ENCODE measurements around the gene ART1. TPM values are rescaled to one million over a fixed set of nuclear protein-coding genes. Genes with fewer than 3 reads are reported as not detected.

Gene ART1
- total and polyA plus RNA-seq, 2 of the 4 experiments (the other 2 are of a cell fraction) = not detected

DNA sequence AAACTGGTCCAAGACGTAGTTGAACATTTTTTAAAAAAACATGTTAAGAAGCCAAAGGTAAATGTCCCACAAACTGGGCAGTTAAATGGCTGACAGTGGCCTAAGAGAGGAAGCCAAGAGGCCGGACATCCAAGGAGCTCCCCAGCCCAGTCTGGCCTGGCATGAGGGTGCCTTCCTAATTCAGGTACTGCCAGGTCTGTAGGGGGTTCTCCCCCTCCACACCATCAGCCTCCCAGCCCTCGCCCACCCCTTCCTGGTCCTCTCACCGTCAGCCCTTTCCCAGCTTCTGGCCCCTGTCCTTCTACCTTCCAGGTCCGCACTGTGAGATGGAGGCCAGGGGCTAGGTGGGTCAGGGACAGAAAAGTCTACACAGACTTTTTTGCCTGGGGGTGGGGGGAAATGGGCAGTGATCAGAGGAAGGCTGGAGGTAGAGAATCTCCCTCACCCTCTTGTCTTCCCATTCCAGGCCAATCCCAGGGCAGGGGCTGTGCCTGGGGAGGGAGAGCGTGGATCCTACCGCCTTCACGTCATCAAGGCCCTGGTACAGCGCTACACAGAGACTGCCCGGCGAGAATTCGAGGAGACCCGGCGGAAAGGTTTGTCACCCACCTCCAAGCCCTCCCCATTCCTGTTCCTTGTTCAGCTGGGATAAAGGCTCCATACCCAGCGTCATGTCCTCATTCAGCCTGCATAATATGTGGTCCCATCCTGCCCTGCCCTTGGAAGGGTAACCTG is 9.1 kb upstream of the ART1 start:
- intact Hi-C loops (cut with micrococcal nuclease) = no loop called here
- Histone ChIP-seq H3K9ac (ENCODE audit: low read depth, low read length) (no peak overlapping the region), H2BK20ac (ENCODE audit: low read depth, low read length) (no peak overlapping the region), H3K4ac (ENCODE audit: low read depth, low read length) (no peak overlapping the region), H4K91ac (ENCODE audit: insufficient read depth, low read depth, low read length) (no peak overlapping the region), H2BK5ac (ENCODE audit: low read depth, low read length, poor library complexity, severe bottlenecking) (no peak overlapping the region), H4K8ac (ENCODE audit: low read depth in 2 of 2, low read length in 2 of 2) (no peak overlapping the region), H3K9me3 (ENCODE audit: control insufficient read depth, insufficient read depth, low read length) (no peaks in the 10 kb centered on the region), H3K4me1 (ENCODE audit: control insufficient read depth, insufficient read depth, low read length) (no peaks in the 10 kb centered on the region), H2AK5ac (ENCODE audit: low read depth, low read length) (no peak overlapping the region), H3K4me3 (ENCODE audit: insufficient read depth, low read depth, low read length) (no peak overlapping the region), H3K36me3 (ENCODE audit: control insufficient read depth, insufficient read depth, low read length) (no peaks in the 10 kb centered on the region), H3K27ac (ENCODE audit: insufficient read depth, low read length) (no peak overlapping the region), H2BK120ac (ENCODE audit: low read depth, low read length) (no peak overlapping the region), H2BK15ac (ENCODE audit: low read depth, low read length) (no peak overlapping the region), H3K14ac (replicated peaks; ENCODE audit: low read depth, low read length) (no peak overlapping the region), H3K23ac (ENCODE audit: low read depth, low read length) (no peak overlapping the region), H3K18ac (ENCODE audit: low read depth, low read length) (no peak overlapping the region), H2AK9ac (replicated peaks; ENCODE audit: low read depth, low read length, poor library complexity) (no peak overlapping the region), H4K5ac (ENCODE audit: low read depth, low read length) (no peak overlapping the region), H4K20me1 (ENCODE audit: insufficient read depth, low read length) (no peaks in the 10 kb centered on the region), H3K4me2 (ENCODE audit: low read depth, low read length) (no peak overlapping the region), H3K27me3 (ENCODE audit: control insufficient read depth, insufficient read depth, low read length) (peaks cover 44% of the 10 kb centered on the region), H2AFZ (replicated peaks; ENCODE audit: low read length, poor library complexity) (no peak overlapping the region), H3K79me1 (ENCODE audit: low read depth in 1 of 2, low read length in 2 of 2) (no peaks in the 10 kb centered on the region), H3K56ac (ENCODE audit: extremely low read depth, insufficient read depth, low read length) (no peak overlapping the region), H3K9me1 (ENCODE audit: insufficient read depth, low read length) (no peaks in the 10 kb centered on the region)
- ChIA-PET POLR2A (ENCODE audit: unreplicated experiment) (no interaction called here), CTCF (no interaction called here)
- in situ Hi-C loops (cut with MboI; ENCODE audit: low sequenced_read_pairs) = no loop called here
- dilution Hi-C loops (cut with HindIII; ENCODE audit: low sequenced_read_pairs, unreplicated experiment) = no loop called here
- WGBS, 2 experiments (ENCODE audit: extremely low coverage in 2 of 2, insufficient read length in 1 of 2) = 71% methylated on average over 7 of the region's 15 CpGs; no CpG with 5 or more reads in 1 of the 2 experiments
- TF ChIP-seq MXI1 (IDR thresholded peaks at IDR 0.05; ENCODE audit: borderline replicate concordance, low read depth, low read length) (no peak), MAFK (IDR thresholded peaks at IDR 0.05; ENCODE audit: low read depth, low read length) (no peak), CHD1 (IDR thresholded peaks at IDR 0.05; ENCODE audit: low read depth, low read length) (no peak), ELK1 (IDR thresholded peaks at IDR 0.05; ENCODE audit: borderline replicate concordance, low read depth, low read length) (no peak), BHLHE40 (IDR thresholded peaks at IDR 0.05; ENCODE audit: low read depth, low read length) (no peak), CEBPB (IDR thresholded peaks at IDR 0.05; ENCODE audit: low read depth, low read length) (no peak), CTCF (conservative IDR thresholded peaks at IDR 0.05; ENCODE audit: low read depth, low read length) (no peak), SMC3 (IDR thresholded peaks at IDR 0.05; ENCODE audit: low read depth, low read length) (no peak)
- TF ChIP-seq, protein P1, sequence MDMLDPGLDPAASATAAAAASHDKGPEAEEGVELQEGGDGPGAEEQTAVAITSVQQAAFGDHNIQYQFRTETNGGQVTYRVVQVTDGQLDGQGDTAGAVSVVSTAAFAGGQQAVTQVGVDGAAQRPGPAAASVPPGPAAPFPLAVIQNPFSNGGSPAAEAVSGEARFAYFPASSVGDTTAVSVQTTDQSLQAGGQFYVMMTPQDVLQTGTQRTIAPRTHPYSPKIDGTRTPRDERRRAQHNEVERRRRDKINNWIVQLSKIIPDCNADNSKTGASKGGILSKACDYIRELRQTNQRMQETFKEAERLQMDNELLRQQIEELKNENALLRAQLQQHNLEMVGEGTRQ (IDR thresholded peaks at IDR 0.05; ENCODE audit: low read depth, low read length) = no peak
- ATAC-seq (ENCODE audit: low read depth) (no peak), DNase-seq (no peak)
- no TSS peak for BruUV-seq (replicated peaks)

Data from IMR-90 (cell line).